ENCODE data around the gene DHRS11.

DHRS11 gene

GRCh38 chr17:36616061-36617029 lies 24.7 kb downstream of the DHRS11 start:
- no peak for TF ChIP-seq CTCF (IDR thresholded peaks at IDR 0.05; ENCODE audit: low read depth, low read length)
- DNase-seq (ENCODE audit: extremely low read depth, low read depth) = no peak

GRCh38 chr17:36617773-36618172 lies 26.1 kb downstream of the DHRS11 start:
- TF ChIP-seq CTCF (IDR thresholded peaks at IDR 0.05; ENCODE audit: low read depth, low read length) = no peak

GRCh38 chr17:36623281-36623680 lies 31.6 kb downstream of the DHRS11 start:
- DNase-seq (ENCODE audit: extremely low read depth, low read depth) = no peak
- no peak for TF ChIP-seq CTCF (IDR thresholded peaks at IDR 0.05; ENCODE audit: low read depth, low read length)

More at GRCh38 chr17:36617773-36618172, 26.1 kb downstream of the DHRS11 start:
- DNase-seq (ENCODE audit: extremely low read depth, low read depth) = no peak

GRCh38 chr17:36625188-36625587 lies 33.5 kb downstream of the DHRS11 start:
- no peak for TF ChIP-seq CTCF (IDR thresholded peaks at IDR 0.05; ENCODE audit: low read depth, low read length)
- DNase-seq (ENCODE audit: extremely low read depth, low read depth) = no peak

GRCh38 chr17:36627101-36627500 lies 35.4 kb downstream of the DHRS11 start:
- DNase-seq (ENCODE audit: extremely low read depth, low read depth) = no peak

GRCh38 chr17:36628576-36628975 lies 36.9 kb downstream of the DHRS11 start:
- no peak for DNase-seq (ENCODE audit: extremely low read depth, low read depth)
- no peak for TF ChIP-seq CTCF (IDR thresholded peaks at IDR 0.05; ENCODE audit: low read depth, low read length)

More at GRCh38 chr17:36627101-36627500, 35.4 kb downstream of the DHRS11 start:
- no peak for TF ChIP-seq CTCF (IDR thresholded peaks at IDR 0.05; ENCODE audit: low read depth, low read length)

GRCh38 chr17:36629252-36629847 lies 37.7 kb downstream of the DHRS11 start:
- DNase-seq (ENCODE audit: extremely low read depth, low read depth) = peak; percentile 22
- peak; percentile 97 for TF ChIP-seq CTCF (IDR thresholded peaks at IDR 0.05; ENCODE audit: low read depth, low read length)

Measured in AG09319 (cell line).